ENCODE measurements around the gene IQCE. TPM values are rescaled to one million over a fixed set of nuclear protein-coding genes. Genes with fewer than 3 reads are reported as not detected.

Gene IQCE
- polyA plus RNA-seq, 1 donor from 2014 or later = 21.2 TPM

DNA sequence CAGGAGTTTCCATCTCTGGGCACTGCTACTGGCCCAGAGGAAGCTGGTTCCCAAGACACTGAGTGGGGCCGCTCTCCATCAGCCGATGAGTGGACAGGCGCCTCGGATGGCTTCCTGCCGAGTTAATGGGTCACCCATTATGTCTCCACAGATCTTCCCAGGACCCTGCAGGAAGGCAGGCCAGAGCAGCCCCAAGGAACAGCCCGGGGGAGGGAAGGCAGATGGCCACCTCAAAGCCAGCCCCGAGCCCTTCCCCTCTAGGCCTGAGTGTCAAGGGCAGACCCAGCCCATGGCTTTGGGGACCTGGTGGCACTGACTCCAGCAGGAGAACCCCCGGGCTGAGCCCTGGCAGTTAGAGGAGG, 42.6 kb upstream of the IQCE start:
- TF ChIP-seq POLR2AphosphoS5 (IDR thresholded peaks at IDR 0.05) (no peak), SMC3 (conservative IDR thresholded peaks at IDR 0.05; ENCODE audit: poor library complexity) (no peak), TAF1 (IDR thresholded peaks at IDR 0.05; ENCODE audit: low read depth) (no peak), EZH2 (IDR thresholded peaks at IDR 0.05; ENCODE audit: borderline replicate concordance, insufficient read depth, low read length, poor library complexity, severe bottlenecking) (no peak), RAD21 (conservative IDR thresholded peaks at IDR 0.05) (no peak), EP300 (conservative IDR thresholded peaks at IDR 0.05; ENCODE audit: poor library complexity, severe bottlenecking) (no peak), MXI1 (conservative IDR thresholded peaks at IDR 0.05; ENCODE audit: poor library complexity, severe bottlenecking) (no peak)
- TF ChIP-seq, protein P1, sequence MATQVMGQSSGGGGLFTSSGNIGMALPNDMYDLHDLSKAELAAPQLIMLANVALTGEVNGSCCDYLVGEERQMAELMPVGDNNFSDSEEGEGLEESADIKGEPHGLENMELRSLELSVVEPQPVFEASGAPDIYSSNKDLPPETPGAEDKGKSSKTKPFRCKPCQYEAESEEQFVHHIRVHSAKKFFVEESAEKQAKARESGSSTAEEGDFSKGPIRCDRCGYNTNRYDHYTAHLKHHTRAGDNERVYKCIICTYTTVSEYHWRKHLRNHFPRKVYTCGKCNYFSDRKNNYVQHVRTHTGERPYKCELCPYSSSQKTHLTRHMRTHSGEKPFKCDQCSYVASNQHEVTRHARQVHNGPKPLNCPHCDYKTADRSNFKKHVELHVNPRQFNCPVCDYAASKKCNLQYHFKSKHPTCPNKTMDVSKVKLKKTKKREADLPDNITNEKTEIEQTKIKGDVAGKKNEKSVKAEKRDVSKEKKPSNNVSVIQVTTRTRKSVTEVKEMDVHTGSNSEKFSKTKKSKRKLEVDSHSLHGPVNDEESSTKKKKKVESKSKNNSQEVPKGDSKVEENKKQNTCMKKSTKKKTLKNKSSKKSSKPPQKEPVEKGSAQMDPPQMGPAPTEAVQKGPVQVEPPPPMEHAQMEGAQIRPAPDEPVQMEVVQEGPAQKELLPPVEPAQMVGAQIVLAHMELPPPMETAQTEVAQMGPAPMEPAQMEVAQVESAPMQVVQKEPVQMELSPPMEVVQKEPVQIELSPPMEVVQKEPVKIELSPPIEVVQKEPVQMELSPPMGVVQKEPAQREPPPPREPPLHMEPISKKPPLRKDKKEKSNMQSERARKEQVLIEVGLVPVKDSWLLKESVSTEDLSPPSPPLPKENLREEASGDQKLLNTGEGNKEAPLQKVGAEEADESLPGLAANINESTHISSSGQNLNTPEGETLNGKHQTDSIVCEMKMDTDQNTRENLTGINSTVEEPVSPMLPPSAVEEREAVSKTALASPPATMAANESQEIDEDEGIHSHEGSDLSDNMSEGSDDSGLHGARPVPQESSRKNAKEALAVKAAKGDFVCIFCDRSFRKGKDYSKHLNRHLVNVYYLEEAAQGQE (IDR thresholded peaks at IDR 0.05; ENCODE audit: borderline replicate concordance) = no peak
- TF ChIP-seq, protein P2, sequence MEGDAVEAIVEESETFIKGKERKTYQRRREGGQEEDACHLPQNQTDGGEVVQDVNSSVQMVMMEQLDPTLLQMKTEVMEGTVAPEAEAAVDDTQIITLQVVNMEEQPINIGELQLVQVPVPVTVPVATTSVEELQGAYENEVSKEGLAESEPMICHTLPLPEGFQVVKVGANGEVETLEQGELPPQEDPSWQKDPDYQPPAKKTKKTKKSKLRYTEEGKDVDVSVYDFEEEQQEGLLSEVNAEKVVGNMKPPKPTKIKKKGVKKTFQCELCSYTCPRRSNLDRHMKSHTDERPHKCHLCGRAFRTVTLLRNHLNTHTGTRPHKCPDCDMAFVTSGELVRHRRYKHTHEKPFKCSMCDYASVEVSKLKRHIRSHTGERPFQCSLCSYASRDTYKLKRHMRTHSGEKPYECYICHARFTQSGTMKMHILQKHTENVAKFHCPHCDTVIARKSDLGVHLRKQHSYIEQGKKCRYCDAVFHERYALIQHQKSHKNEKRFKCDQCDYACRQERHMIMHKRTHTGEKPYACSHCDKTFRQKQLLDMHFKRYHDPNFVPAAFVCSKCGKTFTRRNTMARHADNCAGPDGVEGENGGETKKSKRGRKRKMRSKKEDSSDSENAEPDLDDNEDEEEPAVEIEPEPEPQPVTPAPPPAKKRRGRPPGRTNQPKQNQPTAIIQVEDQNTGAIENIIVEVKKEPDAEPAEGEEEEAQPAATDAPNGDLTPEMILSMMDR (IDR thresholded peaks at IDR 0.05; ENCODE audit: poor library complexity, severe bottlenecking) = no peak
- Histone ChIP-seq H3K27ac (ENCODE audit: low read length) (no peak overlapping the region), H3K4me2 (ENCODE audit: low read length) (no peak overlapping the region), H3K9ac (ENCODE audit: low read length) (no peak overlapping the region), H3K9me2 (ENCODE audit: insufficient read depth, low read length) (no peaks in the 10 kb centered on the region), H3K79me2 (replicated peaks; ENCODE audit: insufficient read depth, low read length) (peaks cover 8% of the 10 kb centered on the region), H3K27me3 (ENCODE audit: insufficient read depth, low read depth, low read length) (peaks cover 10% of the 10 kb centered on the region), H3K4me3 (ENCODE audit: low read length) (no peak overlapping the region), H3K36me3 (ENCODE audit: insufficient read depth, low read length) (no peaks in the 10 kb centered on the region), H3K9me3 (ENCODE audit: low read length) (no peaks in the 10 kb centered on the region), H3F3A (ENCODE audit: insufficient read depth, low read length, poor library complexity, severe bottlenecking) (no peaks in the 10 kb centered on the region), H4K20me1 (ENCODE audit: insufficient read depth) (no peaks in the 10 kb centered on the region), H2AFZ (ENCODE audit: low read depth, low read length) (no peak overlapping the region)

- no peak overlapping the region for H2AFZ ChIP-seq (ENCODE audit: low read depth, low read length)
- H3K4me2 ChIP-seq (ENCODE audit: low read length) = no peak overlapping the region
Observed at GRCh38 chr7:2517026-2517425, 41.8 kb upstream of the IQCE start.

More at GRCh38 chr7:2517026-2517425, 41.8 kb upstream of the IQCE start:
- Histone ChIP-seq H3K9me3 (ENCODE audit: low read length) (no peaks in the 10 kb centered on the region), H4K20me1 (ENCODE audit: insufficient read depth) (no peaks in the 10 kb centered on the region), H3K27me3 (ENCODE audit: insufficient read depth, low read depth, low read length) (peaks cover 10% of the 10 kb centered on the region), H3K36me3 (ENCODE audit: insufficient read depth, low read length) (no peaks in the 10 kb centered on the region), H3K27ac (ENCODE audit: low read length) (no peak overlapping the region), H3K9ac (ENCODE audit: low read length) (no peak overlapping the region), H3K79me2 (replicated peaks; ENCODE audit: insufficient read depth, low read length) (peaks cover 17% of the 10 kb centered on the region), H3F3A (ENCODE audit: insufficient read depth, low read length, poor library complexity, severe bottlenecking) (no peaks in the 10 kb centered on the region), H3K4me3 (ENCODE audit: low read length) (no peak overlapping the region), H3K9me2 (ENCODE audit: insufficient read depth, low read length) (no peaks in the 10 kb centered on the region)
- TF ChIP-seq, protein P1 (IDR thresholded peaks at IDR 0.05; ENCODE audit: borderline replicate concordance) = no peak
- TF ChIP-seq EZH2 (IDR thresholded peaks at IDR 0.05; ENCODE audit: borderline replicate concordance, insufficient read depth, low read length, poor library complexity, severe bottlenecking) = no peak
- no peak for TF ChIP-seq SMC3 (conservative IDR thresholded peaks at IDR 0.05; ENCODE audit: poor library complexity)

All from neural cell (in vitro differentiated cells).